HEK293T (cell line): Measurements from ENCODE around the gene ATG4D.

Source experiments
- CTCF ChIA-PET: fragments of 350-600 bp; formaldehyde crosslinking; extraction: SDS; loops from one replicate; lab custom pipeline; 2021; ENCODE audit warnings: antibody characterized with exemption, inconsistent platforms; lab: Yijun Ruan, JAX
- POLR2A ChIA-PET: fragments of 350-600 bp; formaldehyde crosslinking; extraction: SDS; loops from one replicate; lab custom pipeline; 2020; ENCODE audit warnings: antibody characterized with exemption, inconsistent platforms; lab: Yijun Ruan, JAX
- DNase-seq: peaks from one replicate; pipeline ENCODE4 v3.0.0; 2012; ENCODE audit warnings: mixed read lengths; ENCODE audit errors: extremely low spot score
- ARNT ChIP-seq: fragments of 450-650 bp; IDR thresholded peaks from 2 replicates; pipeline ENCODE4 v1.6.1; 2017; ENCODE audit warnings: mild to moderate bottlenecking
- BHLHE40 ChIP-seq: fragments of 450-650 bp; IDR thresholded peaks from 2 replicates; pipeline ENCODE4 v1.6.1; 2016; ENCODE audit warnings: mild to moderate bottlenecking, moderate library complexity, borderline replicate concordance
- CTBP1 ChIP-seq: fragments of 450-650 bp; IDR thresholded peaks from 2 replicates; pipeline ENCODE4 v1.6.1; 2016; ENCODE audit warnings: borderline replicate concordance
- ELF4 ChIP-seq: fragments of 450-650 bp; IDR thresholded peaks from 2 replicates; pipeline ENCODE4 v1.6.1; 2017; ENCODE audit warnings: antibody characterized with exemption
- FOXA1 ChIP-seq: fragments of 450-650 bp; IDR thresholded peaks from 2 replicates; pipeline ENCODE4 v1.6.1; 2016; ENCODE audit warnings: mild to moderate bottlenecking
- FOXK2 ChIP-seq: fragments of 450-650 bp; IDR thresholded peaks from 2 replicates; pipeline ENCODE4 v1.6.1; 2016; ENCODE audit warnings: mild to moderate bottlenecking
- FOXM1 ChIP-seq: fragments of 450-650 bp; IDR thresholded peaks from 2 replicates; pipeline ENCODE4 v1.6.1; 2017; ENCODE audit warnings: mild to moderate bottlenecking, borderline replicate concordance
- HDGF ChIP-seq: fragments of 450-650 bp; IDR thresholded peaks from 2 replicates; pipeline ENCODE4 v1.6.1; 2017; ENCODE audit warnings: antibody characterized with exemption, borderline replicate concordance
- L3MBTL2 ChIP-seq: fragments of 450-650 bp; conservative IDR thresholded peaks from 2 replicates; pipeline ENCODE4 v1.6.1; 2016; ENCODE audit warnings: mild to moderate bottlenecking
- LEF1 ChIP-seq: fragments of 450-650 bp; IDR thresholded peaks from 2 replicates; pipeline ENCODE4 v1.6.1; 2017; ENCODE audit warnings: mild to moderate bottlenecking, borderline replicate concordance
- NFRKB ChIP-seq: fragments of 450-650 bp; IDR thresholded peaks from 2 replicates; pipeline ENCODE4 v1.6.1; 2016; ENCODE audit warnings: mild to moderate bottlenecking, moderate library complexity
- PKNOX1 ChIP-seq: fragments of 450-650 bp; IDR thresholded peaks from 2 replicates; pipeline ENCODE4 v1.6.1; 2016
- SP1 ChIP-seq: fragments of 450-650 bp; IDR thresholded peaks from 2 replicates; pipeline ENCODE4 v1.6.1; 2017
- SUZ12 ChIP-seq: fragments of 450-650 bp; IDR thresholded peaks from 2 replicates; pipeline ENCODE4 v1.6.1; 2016; ENCODE audit warnings: mild to moderate bottlenecking
- TARDBP ChIP-seq: fragments of 450-650 bp; IDR thresholded peaks from 2 replicates; pipeline ENCODE4 v1.6.1; 2016
- ZNF384 ChIP-seq: fragments of 450-650 bp; IDR thresholded peaks from 2 replicates; pipeline ENCODE4 v1.6.1; 2016

Gene ATG4D

GRCh38 chr19:10587839-10588150 is 44.1 kb downstream of the ATG4D start:
- ChIA-PET CTCF (no interaction called here), POLR2A (no interaction called here)
- DNase-seq = no peak
- TF ChIP-seq SP1 (no peak), L3MBTL2 (no peak), HDGF (no peak), ZNF384 (no peak), NFRKB (no peak), CTBP1 (no peak), BHLHE40 (no peak), FOXK2 (no peak), FOXA1 (no peak)

DNA sequence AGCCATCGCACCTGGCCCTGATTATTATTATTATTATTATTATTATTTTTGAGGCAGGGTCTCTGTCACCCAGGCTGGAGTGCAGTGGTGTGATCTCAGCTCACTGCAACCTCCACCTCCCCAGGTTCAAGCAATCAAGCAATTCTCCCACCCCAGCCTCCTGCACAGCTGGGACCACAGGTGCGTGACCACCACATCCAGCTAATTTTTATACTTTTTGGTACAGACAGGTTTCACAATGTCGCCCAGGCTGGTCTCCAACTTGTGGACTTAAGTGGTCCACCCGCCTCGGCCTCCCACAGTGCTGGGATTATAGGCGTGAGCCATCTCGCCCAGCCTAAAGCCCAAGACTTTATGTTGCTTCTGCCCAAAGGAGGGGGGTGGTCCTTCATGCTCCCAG is 49.4 kb downstream of the ATG4D start:
- ChIA-PET POLR2A (no interaction called here), CTCF (interaction anchor here (1.2 kb wide), 1 partner anchor 52 kb away, joined by 4 read pairs; no protein-coding TSS in a partner anchor)

GRCh38 chr19:10593820-10594637 is 50.3 kb downstream of the ATG4D start:
- TF ChIP-seq ZNF384 (no peak), NFRKB (no peak), FOXK2 (no peak), L3MBTL2 (no peak)
- DNase-seq = no peak
- ChIA-PET POLR2A (no interaction called here), CTCF (interaction anchor here (0.6 kb wide), 1 partner anchor 1704 kb away, joined by 4 read pairs; no protein-coding TSS in a partner anchor)

More for the DNA sequence above, 49.4 kb downstream of the ATG4D start:
- no peak for DNase-seq
- no peak for TF ChIP-seq HDGF
- TF ChIP-seq L3MBTL2 = no peak
- TF ChIP-seq SUZ12 = no peak
- no peak for TF ChIP-seq SP1
- TF ChIP-seq FOXK2 = no peak
- TF ChIP-seq FOXA1 = no peak
- no peak for TF ChIP-seq FOXM1
- TF ChIP-seq PKNOX1 = no peak

- CTCF ChIA-PET = no interaction called here
- no peak for TF ChIP-seq BHLHE40
- no peak for TF ChIP-seq FOXA1
- TF ChIP-seq SUZ12 = no peak
- TF ChIP-seq NFRKB = no peak
- TF ChIP-seq TARDBP = no peak
- TF ChIP-seq SP1 = no peak
- TF ChIP-seq L3MBTL2 = no peak
- no peak for TF ChIP-seq ARNT
- TF ChIP-seq FOXK2 = no peak
- POLR2A ChIA-PET = no interaction called here
- DNase-seq = no peak
These were observed 56.4 kb downstream of the ATG4D start for GRCh38 chr19:10600149-10600548.

DNA sequence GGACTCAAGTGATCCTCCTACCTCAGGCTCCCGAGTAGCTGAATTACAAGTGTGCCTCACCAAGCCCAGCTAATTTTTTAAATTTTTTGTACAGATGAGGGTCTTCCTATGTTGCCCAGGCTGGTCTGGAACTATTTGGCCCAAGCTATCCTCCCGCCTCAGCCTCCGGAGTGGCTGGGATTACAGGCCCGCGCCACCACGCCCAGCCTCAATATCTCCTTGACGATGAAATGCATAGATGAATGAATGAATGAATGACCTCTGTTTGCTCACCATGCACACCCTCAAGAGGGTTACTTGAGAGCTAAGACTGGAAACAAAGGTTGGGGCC is 58.3 kb downstream of the ATG4D start:
- DNase-seq = no peak
- TF ChIP-seq HDGF (no peak), TARDBP (no peak), PKNOX1 (no peak), FOXA1 (no peak)
- CTCF ChIA-PET = interaction anchor here (0.6 to 1.2 kb wide), 2 partner anchors 20 to 98 kb away, joined by 3 to 5 read pairs; no protein-coding TSS in a partner anchor
- POLR2A ChIA-PET = interaction anchor here (1.0 to 1.2 kb wide), 6 partner anchors 15 to 312 kb away, joined by 3 to 4 read pairs (median 3); partner anchors contain the start of genes ICAM5, KEAP1 and TMED1

- DNase-seq = peak; percentile 97
- POLR2A ChIA-PET = interaction anchor here (1.0 to 1.2 kb wide), 6 partner anchors 14 to 313 kb away, joined by 3 to 4 read pairs (median 3); partner anchors contain the start of genes ICAM5, KEAP1 and TMED1
- CTCF ChIA-PET = interaction anchor here (0.6 to 1.2 kb wide), 2 partner anchors 21 to 97 kb away, joined by 3 to 5 read pairs; no protein-coding TSS in a partner anchor
- TF ChIP-seq CTBP1 (no peak), NFRKB (no peak), FOXM1 (no peak), SUZ12 (no peak), FOXK2 (no peak), ARNT (no peak), L3MBTL2 (no peak), TARDBP (no peak), ELF4 (no peak), BHLHE40 (no peak), FOXA1 (no peak), HDGF (no peak), PKNOX1 (no peak), LEF1 (no peak), ZNF384 (no peak)
These were observed 58.8 kb downstream of the ATG4D start for GRCh38 chr19:10602330-10603083.
